ENCODE data around the gene HCN2.
"Not testable (repeated sequence)": the region's sequence is repeated elsewhere in the genome, so short reads cannot be mapped to it uniquely, and the experiment has no call there.

Gene HCN2

GRCh38 chr19:622666-623065 is 33.0 kb downstream of the HCN2 start:
- no peak for DNase-seq

- DNase-seq = no peak
Measured at GRCh38 chr19:623175-623916, 33.7 kb downstream of the HCN2 start.

GRCh38 chr19:623974-624373 is 34.3 kb downstream of the HCN2 start:
- no peak for DNase-seq

- DNase-seq = no peak
Measured at GRCh38 chr19:624433-625109, 34.9 kb downstream of the HCN2 start.

- no peak for DNase-seq
Measured at GRCh38 chr19:625257-625656, 35.6 kb downstream of the HCN2 start.

- DNase-seq = not testable (repeated sequence)
Measured at GRCh38 chr19:626566-626965, 36.9 kb downstream of the HCN2 start.

- no peak for DNase-seq
Measured at GRCh38 chr19:628168-628567, 38.5 kb downstream of the HCN2 start.

- not testable (repeated sequence) for DNase-seq
Measured at GRCh38 chr19:629515-629914, 39.8 kb downstream of the HCN2 start.

GRCh38 chr19:629961-630714 is 40.5 kb downstream of the HCN2 start:
- no peak for DNase-seq

GRCh38 chr19:632579-633067 is 42.9 kb downstream of the HCN2 start:
- DNase-seq = no peak

GRCh38 chr19:633068-633785 is 43.5 kb downstream of the HCN2 start, which contains the start of gene POLRMT:
Gene POLRMT (minus strand): TSS chr19:633537. CDS start chr19:633512, 25 bp downstream.
- peak; percentile 94 for DNase-seq

GRCh38 chr19:633786-634639 is 44.3 kb downstream of the HCN2 start:
- DNase-seq = no peak

GRCh38 chr19:634975-635652 is 45.4 kb downstream of the HCN2 start:
- no peak for DNase-seq

- DNase-seq = no peak
Measured at GRCh38 chr19:638906-639252, 49.2 kb downstream of the HCN2 start.

GRCh38 chr19:639253-640160 is 49.8 kb downstream of the HCN2 start, which contains the start of gene FGF22:
Gene FGF22 (plus strand): TSS chr19:639879. CDS start chr19:639926, 47 bp downstream.
- peak; percentile 96 for DNase-seq

- no peak for DNase-seq
Measured at GRCh38 chr19:640161-640558, 50.5 kb downstream of the HCN2 start.

- DNase-seq = no peak
Measured at GRCh38 chr19:640606-641189, 51.0 kb downstream of the HCN2 start.

GRCh38 chr19:641702-642101 is 52.0 kb downstream of the HCN2 start:
- DNase-seq = no peak

All from activated effector memory CD4-positive, alpha-beta T cell treated with Interleukin-2 at 50 U/mL for 16 hours (primary cell).